ENCODE results near the gene PLXNA2. TPM values are rescaled to one million over a fixed set of nuclear protein-coding genes. Genes with fewer than 3 reads are reported as not detected.

PLXNA2 gene
- polyA plus RNA-seq, 4 donors = 10.7 to 17.8 (median 12.8) TPM

GRCh38 chr1:207988326-207989165, 255.6 kb downstream of the PLXNA2 start:
- Histone ChIP-seq H3K9me3 (ENCODE audit: control insufficient read depth in 2 of 2, insufficient read depth in 1 of 2, low read depth in 1 of 2, low read length in 1 of 2) (peaks cover 0 to 6% of the 10 kb centered on the region in 2 donors), H3K4me3 (ENCODE audit: low read depth in 1 of 3, low read length in 3 of 3) (no peak overlapping the region), H3K27ac (ENCODE audit: low read depth in 1 of 3, low read length in 2 of 3) (no peak overlapping the region), H3K36me3 (ENCODE audit: control insufficient read depth in 3 of 3, insufficient read depth in 2 of 3, low read depth in 1 of 3, low read length in 3 of 3) (no peaks in the 10 kb centered on the region), H3K4me1 (ENCODE audit: control insufficient read depth in 3 of 3, insufficient read depth in 2 of 3, low read depth in 1 of 3, low read length in 2 of 3) (no peaks in the 10 kb centered on the region), H3K27me3 (ENCODE audit: control insufficient read depth in 3 of 3, insufficient read depth in 3 of 3, low read length in 3 of 3) (peaks cover 0 to 9% (median under 1%) of the 10 kb centered on the region in 3 donors)
- no peak for FAIRE-seq
- 85 to 92% (median 90%) methylated on average over 10 of the region's 10 CpGs for WGBS, 3 donors
- no peak for DNase-seq

GRCh38 chr1:207987164-207987563, 257.0 kb downstream of the PLXNA2 start:
- H3K4me3 ChIP-seq (ENCODE audit: low read depth in 1 of 3, low read length in 3 of 3) = no peak overlapping the region
- WGBS, 3 donors = 67 to 84% (median 78%) methylated on average over 5 of the region's 5 CpGs
- H3K9me3 ChIP-seq (ENCODE audit: control insufficient read depth in 2 of 2, insufficient read depth in 1 of 2, low read depth in 1 of 2, low read length in 1 of 2) = peaks cover 0 to 6% of the 10 kb centered on the region in 2 donors
- DNase-seq (no peak), FAIRE-seq (no peak)
- H3K4me1 ChIP-seq (ENCODE audit: control insufficient read depth in 3 of 3, insufficient read depth in 2 of 3, low read depth in 1 of 3, low read length in 2 of 3) = peaks cover 0 to 4% (median 0%) of the 10 kb centered on the region in 3 donors
- H3K27ac ChIP-seq (ENCODE audit: low read depth in 1 of 3, low read length in 2 of 3) = no peak overlapping the region
- no peaks in the 10 kb centered on the region for H3K36me3 ChIP-seq (ENCODE audit: control insufficient read depth in 3 of 3, insufficient read depth in 2 of 3, low read depth in 1 of 3, low read length in 3 of 3)
- H3K27me3 ChIP-seq (ENCODE audit: control insufficient read depth in 3 of 3, insufficient read depth in 3 of 3, low read length in 3 of 3) = peaks cover 0 to 5% (median 2%) of the 10 kb centered on the region in 3 donors

GRCh38 chr1:207985996-207986395, 258.2 kb downstream of the PLXNA2 start:
- 91 to 92% (median 91%) methylated on average over 7 of the region's 7 CpGs for WGBS, 3 donors
- no peak for DNase-seq
- no peak for FAIRE-seq

GRCh38 chr1:207984831-207985572, 259.2 kb downstream of the PLXNA2 start:
- Histone ChIP-seq H3K4me3 (ENCODE audit: low read depth in 1 of 3, low read length in 3 of 3) (no peak overlapping the region), H3K36me3 (ENCODE audit: control insufficient read depth in 3 of 3, insufficient read depth in 2 of 3, low read depth in 1 of 3, low read length in 3 of 3) (no peaks in the 10 kb centered on the region), H3K9me3 (ENCODE audit: control insufficient read depth in 2 of 2, insufficient read depth in 1 of 2, low read depth in 1 of 2, low read length in 1 of 2) (no peaks in the 10 kb centered on the region), H3K27ac (ENCODE audit: low read depth in 1 of 3, low read length in 2 of 3) (no peak overlapping the region), H3K4me1 (ENCODE audit: control insufficient read depth in 3 of 3, insufficient read depth in 2 of 3, low read depth in 1 of 3, low read length in 2 of 3) (peaks cover 0 to 4% (median 0%) of the 10 kb centered on the region in 3 donors), H3K27me3 (ENCODE audit: control insufficient read depth in 3 of 3, insufficient read depth in 3 of 3, low read length in 3 of 3) (peaks cover 0 to 2% (median 0%) of the 10 kb centered on the region in 3 donors)
- DNase-seq = no peak
- whole genome bisulfite sequencing, 3 donors = 76 to 86% (median 83%) methylated on average over 4 of the region's 4 CpGs
- FAIRE-seq = no peak

More at GRCh38 chr1:207985996-207986395, 258.2 kb downstream of the PLXNA2 start:
- no peaks in the 10 kb centered on the region for H3K36me3 ChIP-seq (ENCODE audit: control insufficient read depth in 3 of 3, insufficient read depth in 2 of 3, low read depth in 1 of 3, low read length in 3 of 3)
- no peak overlapping the region for H3K4me3 ChIP-seq (ENCODE audit: low read depth in 1 of 3, low read length in 3 of 3)
- H3K9me3 ChIP-seq (ENCODE audit: control insufficient read depth in 2 of 2, insufficient read depth in 1 of 2, low read depth in 1 of 2, low read length in 1 of 2) = no peaks in the 10 kb centered on the region
- H3K27me3 ChIP-seq (ENCODE audit: control insufficient read depth in 3 of 3, insufficient read depth in 3 of 3, low read length in 3 of 3) = peaks cover 0 to 2% (median 0%) of the 10 kb centered on the region in 3 donors
- H3K4me1 ChIP-seq (ENCODE audit: control insufficient read depth in 3 of 3, insufficient read depth in 2 of 3, low read depth in 1 of 3, low read length in 2 of 3) = peaks cover 0 to 4% (median 0%) of the 10 kb centered on the region in 3 donors
- H3K27ac ChIP-seq (ENCODE audit: low read depth in 1 of 3, low read length in 2 of 3) = no peak overlapping the region

- Histone ChIP-seq H3K4me3 (ENCODE audit: low read depth in 1 of 3, low read length in 3 of 3) (no peak overlapping the region), H3K27me3 (ENCODE audit: control insufficient read depth in 3 of 3, insufficient read depth in 3 of 3, low read length in 3 of 3) (peaks cover 0 to 2% (median 0%) of the 10 kb centered on the region in 3 donors), H3K4me1 (ENCODE audit: control insufficient read depth in 3 of 3, insufficient read depth in 2 of 3, low read depth in 1 of 3, low read length in 2 of 3) (peaks cover 0 to 4% (median 0%) of the 10 kb centered on the region in 3 donors), H3K27ac (ENCODE audit: low read depth in 1 of 3, low read length in 2 of 3) (no peak overlapping the region), H3K36me3 (ENCODE audit: control insufficient read depth in 3 of 3, insufficient read depth in 2 of 3, low read depth in 1 of 3, low read length in 3 of 3) (no peaks in the 10 kb centered on the region), H3K9me3 (ENCODE audit: control insufficient read depth in 2 of 2, insufficient read depth in 1 of 2, low read depth in 1 of 2, low read length in 1 of 2) (no peaks in the 10 kb centered on the region)
- 26 to 67% (median 46%) methylated on average over 6 of the region's 6 CpGs for WGBS, 3 donors
- DNase-seq = peak; percentile 73 to 94
- no peak for FAIRE-seq
Measured at GRCh38 chr1:207983044-207983635, 261.0 kb downstream of the PLXNA2 start.

GRCh38 chr1:207981976-207982375, 262.2 kb downstream of the PLXNA2 start:
- H3K9me3 ChIP-seq (ENCODE audit: control insufficient read depth in 2 of 2, insufficient read depth in 1 of 2, low read depth in 1 of 2, low read length in 1 of 2) = no peaks in the 10 kb centered on the region
- DNase-seq = peak in 1 of 2 donors; percentile 24
- H3K27me3 ChIP-seq (ENCODE audit: control insufficient read depth in 3 of 3, insufficient read depth in 3 of 3, low read length in 3 of 3) = peaks cover 0 to 2% (median 0%) of the 10 kb centered on the region in 3 donors
- H3K36me3 ChIP-seq (ENCODE audit: control insufficient read depth in 3 of 3, insufficient read depth in 2 of 3, low read depth in 1 of 3, low read length in 3 of 3) = no peaks in the 10 kb centered on the region
- 79 to 83% (median 80%) methylated on average over 2 of the region's 2 CpGs for WGBS, 3 donors
- peaks cover 0 to 4% (median 0%) of the 10 kb centered on the region in 3 donors for H3K4me1 ChIP-seq (ENCODE audit: control insufficient read depth in 3 of 3, insufficient read depth in 2 of 3, low read depth in 1 of 3, low read length in 2 of 3)
- no peak overlapping the region for H3K27ac ChIP-seq (ENCODE audit: low read depth in 1 of 3, low read length in 2 of 3)
- no peak overlapping the region for H3K4me3 ChIP-seq (ENCODE audit: low read depth in 1 of 3, low read length in 3 of 3)
- no peak for FAIRE-seq

GRCh38 chr1:207978441-207978840, 265.7 kb downstream of the PLXNA2 start:
- 79 to 87% (median 80%) methylated on average over 4 of the region's 4 CpGs for WGBS, 3 donors
- no peak overlapping the region for H3K4me3 ChIP-seq (ENCODE audit: low read depth in 1 of 3, low read length in 3 of 3)
- H3K27me3 ChIP-seq (ENCODE audit: control insufficient read depth in 3 of 3, insufficient read depth in 3 of 3, low read length in 3 of 3) = peaks cover 0 to 3% (median under 1%) of the 10 kb centered on the region in 3 donors
- no peak overlapping the region for H3K27ac ChIP-seq (ENCODE audit: low read depth in 1 of 3, low read length in 2 of 3)
- H3K36me3 ChIP-seq (ENCODE audit: control insufficient read depth in 3 of 3, insufficient read depth in 2 of 3, low read depth in 1 of 3, low read length in 3 of 3) = no peaks in the 10 kb centered on the region
- peaks cover 0 to 4% (median 0%) of the 10 kb centered on the region in 3 donors for H3K4me1 ChIP-seq (ENCODE audit: control insufficient read depth in 3 of 3, insufficient read depth in 2 of 3, low read depth in 1 of 3, low read length in 2 of 3)
- DNase-seq = no peak
- FAIRE-seq = no peak
- H3K9me3 ChIP-seq (ENCODE audit: control insufficient read depth in 2 of 2, insufficient read depth in 1 of 2, low read depth in 1 of 2, low read length in 1 of 2) = no peaks in the 10 kb centered on the region

- FAIRE-seq = no peak
Measured at GRCh38 chr1:207977876-207978275, 266.3 kb downstream of the PLXNA2 start.

More at GRCh38 chr1:207977876-207978275, 266.3 kb downstream of the PLXNA2 start:
- no peaks in the 10 kb centered on the region for H3K9me3 ChIP-seq (ENCODE audit: control insufficient read depth in 2 of 2, insufficient read depth in 1 of 2, low read depth in 1 of 2, low read length in 1 of 2)
- DNase-seq = no peak
- peaks cover 0 to 8% (median 0%) of the 10 kb centered on the region in 3 donors for H3K27me3 ChIP-seq (ENCODE audit: control insufficient read depth in 3 of 3, insufficient read depth in 3 of 3, low read length in 3 of 3)
- H3K4me3 ChIP-seq (ENCODE audit: low read depth in 1 of 3, low read length in 3 of 3) = no peak overlapping the region
- H3K36me3 ChIP-seq (ENCODE audit: control insufficient read depth in 3 of 3, insufficient read depth in 2 of 3, low read depth in 1 of 3, low read length in 3 of 3) = no peaks in the 10 kb centered on the region
- 86 to 92% (median 91%) methylated on average over 1 of the region's 1 CpG for WGBS, 3 donors
- peaks cover 0 to 4% (median 0%) of the 10 kb centered on the region in 3 donors for H3K4me1 ChIP-seq (ENCODE audit: control insufficient read depth in 3 of 3, insufficient read depth in 2 of 3, low read depth in 1 of 3, low read length in 2 of 3)
- no peak overlapping the region for H3K27ac ChIP-seq (ENCODE audit: low read depth in 1 of 3, low read length in 2 of 3)
